Epithelial cell of prostate (primary cell): Measurements from ENCODE around the gene SH3GL2.
"Not testable (repeated sequence)": the region's sequence is repeated elsewhere in the genome, so short reads cannot be mapped to it uniquely, and the experiment has no call there.

Experiments used
- DNase-seq: peaks from one replicate; pipeline ENCODE4 v3.0.0-alpha.2; 2011; ENCODE audit warnings: low read depth, low spot score
- H3K27ac ChIP-seq: fragments of 450-650 bp; 2 replicates; pipeline ENCODE4 v1.5.1; 2017; ENCODE audit warnings: mild to moderate bottlenecking

The SH3GL2 gene

GRCh38 chr9:17739022-17739421, 160.2 kb downstream of the SH3GL2 start:
- H3K27ac ChIP-seq = no peak overlapping the region
- no peak for DNase-seq

DNA sequence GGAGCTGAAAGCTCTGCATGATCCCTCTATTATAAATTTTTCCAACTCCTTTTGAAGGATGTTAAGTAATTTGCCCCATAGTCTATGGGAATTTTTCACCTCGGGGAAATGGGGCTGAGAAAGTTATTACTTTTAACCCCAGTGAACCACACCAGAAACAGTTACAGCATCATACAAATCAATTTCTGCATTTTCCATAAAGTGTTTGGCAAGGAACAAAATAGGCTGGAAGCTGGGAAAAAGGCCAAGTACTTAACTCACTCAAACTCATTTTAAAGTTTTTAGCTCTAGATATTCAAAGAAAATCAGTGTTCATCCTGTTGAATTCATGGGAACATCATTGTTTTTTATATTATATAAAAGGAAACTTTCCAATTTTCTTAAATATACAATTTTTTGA, 160.9 kb downstream of the SH3GL2 start:
- DNase-seq = no peak
- no peak overlapping the region for H3K27ac ChIP-seq

GRCh38 chr9:17742067-17742466, 163.2 kb downstream of the SH3GL2 start:
- H3K27ac ChIP-seq = no peak overlapping the region
- DNase-seq = no peak

DNA sequence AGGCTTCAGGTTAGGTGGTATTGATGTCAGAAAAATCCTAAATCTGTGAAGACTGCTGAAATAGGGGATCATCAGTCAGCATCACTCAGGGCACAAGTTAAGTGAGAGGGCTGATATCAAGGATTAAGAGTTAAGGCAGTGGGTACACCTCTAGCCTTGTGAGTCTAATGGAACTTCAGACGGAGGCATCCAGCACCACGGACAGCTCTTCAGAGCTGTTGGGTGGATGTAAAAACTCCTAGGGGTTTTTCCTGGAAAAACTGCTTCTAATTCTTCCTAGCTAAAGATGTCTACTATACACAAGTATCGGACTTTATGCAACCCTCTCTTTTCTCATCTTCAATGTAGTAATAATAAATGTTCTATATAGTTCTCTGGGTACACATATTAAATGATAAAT, 165.9 kb downstream of the SH3GL2 start:
- DNase-seq = no peak
- H3K27ac ChIP-seq = no peak overlapping the region

DNA sequence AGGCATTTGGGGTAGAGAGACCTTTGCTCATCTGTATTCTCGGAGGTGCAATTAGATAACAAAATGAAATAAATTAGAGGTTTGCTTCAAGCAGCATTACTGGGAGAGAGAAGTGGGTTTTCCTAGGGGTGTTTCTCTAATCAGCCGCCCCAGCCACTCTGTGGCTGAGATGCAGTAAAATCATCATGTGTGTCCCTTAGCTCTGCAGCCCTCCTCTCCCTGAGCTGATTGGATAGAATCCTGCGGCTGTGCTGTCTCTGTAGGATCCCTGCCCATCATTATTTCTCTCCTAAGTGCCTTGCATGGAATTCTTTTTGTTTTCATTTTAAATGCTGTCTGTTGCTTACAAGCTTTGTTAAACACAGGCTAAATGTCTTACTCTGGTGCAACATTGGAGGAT, 171.4 kb downstream of the SH3GL2 start:
- no peak for DNase-seq
- H3K27ac ChIP-seq = no peak overlapping the region

- no peak for DNase-seq
- H3K27ac ChIP-seq = no peak overlapping the region
Measured at GRCh38 chr9:17751486-17751885, 172.6 kb downstream of the SH3GL2 start.

GRCh38 chr9:17752021-17752420, 173.2 kb downstream of the SH3GL2 start:
- no peak for DNase-seq
- no peak overlapping the region for H3K27ac ChIP-seq

GRCh38 chr9:17757816-17758215, 178.9 kb downstream of the SH3GL2 start:
- H3K27ac ChIP-seq = no peak overlapping the region
- no peak for DNase-seq

GRCh38 chr9:17760250-17760649, 181.4 kb downstream of the SH3GL2 start:
- H3K27ac ChIP-seq = no peak overlapping the region
- DNase-seq = no peak

- H3K27ac ChIP-seq = no peak overlapping the region
- DNase-seq = no peak
Measured at GRCh38 chr9:17761984-17762676, 183.3 kb downstream of the SH3GL2 start.

- no peak overlapping the region for H3K27ac ChIP-seq
- no peak for DNase-seq
Measured at GRCh38 chr9:17764306-17764705, 185.4 kb downstream of the SH3GL2 start.

- H3K27ac ChIP-seq, DNase-seq: not testable (repeated sequence)
Measured at GRCh38 chr9:17765131-17765530, 186.3 kb downstream of the SH3GL2 start.

DNA sequence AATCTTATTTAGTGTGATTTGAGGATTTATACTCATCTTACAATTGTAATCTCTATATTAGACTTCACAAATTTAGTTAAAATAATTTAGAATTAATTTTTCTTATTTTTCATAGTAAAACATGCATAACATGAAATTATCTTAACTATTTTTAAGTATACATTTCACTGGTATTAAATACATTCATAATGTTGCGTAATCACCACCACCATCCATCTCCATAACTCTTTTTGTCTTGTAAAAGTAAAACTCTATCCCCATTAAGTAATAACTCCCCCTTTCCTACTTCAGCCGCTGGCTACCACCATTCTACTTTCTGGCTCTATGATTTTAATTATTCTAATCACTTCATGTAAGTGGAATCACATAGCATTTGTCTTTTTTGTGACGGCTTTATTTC, 193.4 kb downstream of the SH3GL2 start:
- DNase-seq = no peak
- H3K27ac ChIP-seq = no peak overlapping the region

DNA sequence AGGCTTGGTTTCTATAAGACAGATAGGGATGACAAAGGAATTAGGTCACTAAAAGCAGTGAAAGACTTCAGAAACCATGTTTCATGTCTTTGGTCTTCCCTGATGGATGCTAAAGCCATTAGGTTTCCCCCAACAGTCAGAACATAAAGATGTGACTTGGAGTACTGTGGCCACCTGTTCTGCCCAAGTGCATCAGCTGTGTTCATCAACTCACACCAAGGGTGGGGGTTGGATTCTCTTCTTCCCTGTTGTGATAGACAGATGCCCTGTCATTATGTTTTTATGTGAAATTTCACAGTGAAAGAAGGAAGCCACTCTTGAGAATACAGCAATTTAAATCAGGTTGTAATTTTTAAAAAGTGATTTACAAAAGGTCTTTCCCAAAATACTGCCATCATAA, 196.8 kb downstream of the SH3GL2 start:
- DNase-seq = no peak
- no peak overlapping the region for H3K27ac ChIP-seq

DNA sequence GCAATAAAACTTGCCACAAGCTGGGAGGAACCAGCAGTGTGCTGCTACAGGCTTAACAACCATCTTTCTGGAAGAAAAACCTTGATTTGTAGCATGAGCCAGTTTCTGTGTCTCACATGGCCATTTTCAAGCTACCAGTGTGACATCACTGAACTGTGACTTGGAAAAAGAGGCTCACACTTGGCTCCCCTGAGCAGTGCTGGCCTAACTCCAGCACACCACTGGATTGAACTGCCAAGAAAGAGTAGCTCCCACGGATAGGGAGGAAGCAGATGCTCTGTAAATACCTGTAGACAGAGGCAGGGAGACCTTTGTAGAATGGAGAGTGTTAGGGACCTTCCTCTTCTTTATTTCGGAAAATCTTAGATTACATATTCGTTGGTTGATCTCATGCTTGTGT, 197.9 kb downstream of the SH3GL2 start:
- no peak overlapping the region for H3K27ac ChIP-seq
- no peak for DNase-seq

GRCh38 chr9:17777465-17777864, 198.6 kb downstream of the SH3GL2 start:
- H3K27ac ChIP-seq = no peak overlapping the region
- no peak for DNase-seq

GRCh38 chr9:17782430-17783149, 203.7 kb downstream of the SH3GL2 start:
- DNase-seq = no peak
- H3K27ac ChIP-seq = no peak overlapping the region

DNA sequence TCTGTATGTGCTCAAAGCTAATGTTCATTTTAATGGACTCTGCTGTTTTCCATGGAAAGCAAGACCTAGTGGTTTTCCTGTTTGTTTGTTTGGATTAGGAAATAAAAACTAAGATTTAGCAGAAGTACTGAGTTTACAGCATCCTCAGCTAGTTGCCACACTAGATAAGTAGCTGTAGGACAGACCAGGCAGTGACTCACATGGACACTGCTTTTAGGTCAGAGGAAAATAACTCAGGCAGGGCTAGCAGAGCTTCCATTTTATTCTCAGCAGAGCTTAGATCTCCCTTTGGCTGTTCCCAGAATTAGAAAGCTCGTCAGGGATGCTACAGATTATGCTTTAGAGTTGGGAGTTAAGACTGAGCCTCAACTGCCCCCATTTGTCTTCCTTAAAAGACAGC, 204.4 kb downstream of the SH3GL2 start:
- DNase-seq = no peak
- H3K27ac ChIP-seq = no peak overlapping the region

DNA sequence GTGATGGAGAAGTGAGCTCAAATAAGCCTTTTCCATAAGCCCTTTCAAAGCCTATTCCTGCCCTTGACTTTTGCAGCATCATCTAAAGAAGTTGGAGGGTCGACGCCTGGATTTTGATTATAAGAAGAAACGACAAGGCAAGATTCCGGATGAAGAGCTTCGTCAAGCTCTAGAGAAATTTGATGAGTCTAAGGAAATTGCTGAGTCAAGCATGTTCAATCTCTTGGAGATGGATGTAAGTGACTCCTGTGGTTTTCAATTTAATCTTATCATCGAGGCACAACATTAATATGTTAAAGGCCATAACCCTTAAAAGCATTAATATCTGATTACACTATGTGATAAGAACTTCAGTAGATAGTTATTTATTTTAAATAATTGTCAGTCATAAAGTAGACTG, 210.4 kb downstream of the SH3GL2 start:
- DNase-seq = no peak
- H3K27ac ChIP-seq = no peak overlapping the region

DNA sequence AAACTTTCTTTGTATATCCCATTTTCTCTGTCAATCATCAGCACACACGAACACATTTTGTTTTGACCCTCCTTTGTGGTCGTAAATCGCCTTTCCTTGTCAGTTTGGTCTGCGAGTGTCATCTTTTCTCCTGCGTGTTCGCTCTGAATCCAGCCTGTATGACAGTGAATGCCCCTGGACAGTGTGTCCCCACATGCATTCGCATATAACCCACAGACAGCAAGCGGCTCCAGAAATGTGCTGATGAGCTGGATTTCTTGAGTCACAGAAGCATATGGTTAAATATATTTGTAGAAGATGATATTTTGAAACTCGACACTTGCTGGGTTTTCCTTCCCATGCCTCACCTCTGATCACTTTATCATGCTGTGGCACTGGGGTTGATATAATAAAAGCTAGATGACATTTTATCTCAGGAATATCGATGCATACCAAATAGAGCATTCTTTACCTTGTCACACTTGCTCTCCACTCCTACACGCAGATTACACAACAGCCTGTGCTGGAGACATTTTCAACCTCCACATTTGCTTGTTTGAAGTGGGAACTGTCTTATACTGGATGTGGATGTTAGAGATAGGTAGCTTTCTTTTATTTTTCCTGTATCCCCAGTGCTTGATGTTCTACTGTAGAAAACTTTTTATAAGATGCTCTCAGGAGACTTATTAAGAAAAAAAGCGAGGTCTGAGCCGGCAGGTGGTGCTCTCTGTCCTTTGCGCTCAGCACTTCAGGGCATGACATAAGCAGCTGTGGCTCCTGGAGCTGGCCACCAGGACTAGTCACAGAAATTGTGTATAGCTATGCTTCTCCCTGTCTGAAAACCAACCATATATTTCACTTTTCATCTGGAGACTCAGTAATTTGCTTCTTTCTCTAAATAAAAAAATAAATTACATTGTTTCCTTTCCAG, 215.1 kb downstream of the SH3GL2 start:
- no peak overlapping the region for H3K27ac ChIP-seq
- no peak for DNase-seq

- no peak overlapping the region for H3K27ac ChIP-seq
- no peak for DNase-seq
Measured at GRCh38 chr9:17795744-17796143, 216.9 kb downstream of the SH3GL2 start.
